Stimulated activated CD8-positive, alpha-beta memory T cell treated with anti-CD3 and anti-CD28 coated beads, Interleukin-15, amount 100 ng/mL, for 48 hours (primary cell): ENCODE results near the gene DDX39A.
"Not testable (repeated sequence)": the region's sequence is repeated elsewhere in the genome, so short reads cannot be mapped to it uniquely, and the experiment has no call there.

Experiments
- DNase-seq, 2 donors: peaks; one replicate each; pipeline ENCODE4 v3.0.0-alpha.2; 2020; ENCODE audit warnings: low read depth in 2 of 2

Gene DDX39A

GRCh38 chr19:14419106-14419813, at the start of gene DDX39A:
Gene DDX39A, minus strand, starts transcription at chr19:14419341. Its CDS starts 6,121 bp downstream, at chr19:14413220.
- peak; percentile 95 to 98 for DNase-seq

- DNase-seq, result no peak
These were observed 48.7 kb upstream of the DDX39A start for GRCh38 chr19:14467816-14468215.

DNA sequence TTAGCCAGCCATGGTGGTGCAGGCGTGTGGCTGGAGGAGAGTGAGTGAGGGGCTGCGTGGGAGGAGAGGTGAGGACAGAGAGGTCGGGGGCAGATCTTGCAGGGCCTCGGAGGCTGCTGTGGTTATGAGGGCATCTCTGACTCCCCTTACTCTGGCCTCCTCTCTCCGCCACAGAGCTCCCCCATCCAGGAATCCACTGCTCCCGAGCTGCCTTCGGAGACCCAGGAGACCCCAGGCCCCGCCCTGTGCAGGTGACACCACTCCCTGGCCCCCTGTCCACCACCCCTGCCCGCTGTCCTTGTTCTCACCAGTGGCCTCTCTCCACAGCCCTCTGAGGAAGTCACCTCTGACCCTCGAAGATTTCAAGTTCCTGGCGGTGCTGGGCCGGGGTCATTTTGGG, 48.2 kb upstream of the DDX39A start:
- DNase-seq, result no peak

- DNase-seq, result no peak
These were observed 44.6 kb upstream of the DDX39A start for GRCh38 chr19:14463747-14464146.

DNA sequence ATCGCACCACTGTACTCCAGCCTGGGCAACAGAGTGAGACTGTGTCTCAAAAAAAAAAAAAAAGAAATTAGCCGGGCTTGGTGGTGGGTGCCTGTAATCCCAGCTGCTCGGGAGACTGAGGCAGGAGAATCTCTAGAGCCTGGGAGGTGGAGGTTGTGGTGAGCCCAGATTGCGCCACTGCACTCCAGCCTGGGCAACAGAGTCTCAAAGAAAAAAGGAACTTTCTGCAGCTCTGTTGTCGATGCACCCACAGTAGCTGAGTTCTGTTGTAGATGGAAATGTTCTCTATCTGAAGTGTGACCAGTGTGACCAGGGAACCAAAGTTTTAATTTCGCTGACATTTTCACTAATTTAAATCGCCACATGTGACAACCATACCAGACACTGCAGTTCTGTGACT, 43.3 kb upstream of the DDX39A start:
- not testable (repeated sequence) for DNase-seq

- DNase-seq, result no peak
These were observed 41.8 kb upstream of the DDX39A start for GRCh38 chr19:14460935-14461334.

DNA sequence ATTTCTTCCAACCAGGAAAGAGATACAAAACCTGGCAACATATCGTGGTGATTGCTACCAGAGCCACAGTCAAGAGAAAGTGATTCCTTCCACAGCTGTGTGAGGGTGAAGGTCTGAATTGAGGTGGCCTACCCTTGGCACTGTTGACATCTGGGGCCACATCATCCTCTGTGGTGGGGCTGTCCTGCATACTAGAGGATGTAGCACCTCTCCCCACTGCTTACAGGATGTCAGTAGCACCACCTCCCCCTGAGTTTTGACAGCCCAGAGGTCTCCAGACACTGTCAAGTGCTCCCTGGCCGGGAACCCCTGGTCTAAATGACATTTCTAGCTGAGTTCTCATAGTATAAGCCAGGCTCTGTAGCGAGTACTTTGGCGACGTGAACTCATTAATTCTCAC, 40.6 kb upstream of the DDX39A start:
- peak in 1 of 2 donors; percentile 34 for DNase-seq

- not testable (repeated sequence) for DNase-seq
These were observed 33.2 kb upstream of the DDX39A start for GRCh38 chr19:14452303-14452702.

DNA sequence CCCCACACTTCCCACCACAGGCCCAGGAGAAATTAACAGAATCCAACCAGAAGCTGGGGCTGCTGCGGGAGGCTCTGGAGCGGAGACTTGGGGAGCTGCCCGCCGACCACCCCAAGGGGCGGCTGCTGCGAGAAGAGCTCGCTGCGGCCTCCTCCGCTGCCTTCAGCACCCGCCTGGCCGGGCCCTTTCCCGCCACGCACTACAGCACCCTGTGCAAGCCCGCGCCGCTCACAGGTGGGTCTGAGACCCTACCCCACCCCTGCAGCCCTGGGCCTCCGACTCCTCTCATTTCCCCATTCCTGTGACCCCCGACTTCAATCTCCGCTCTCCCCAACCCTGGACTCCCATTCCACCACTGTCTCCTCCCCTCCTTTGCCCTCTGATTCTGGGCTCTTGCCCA, 31.7 kb upstream of the DDX39A start:
- DNase-seq, result no peak

GRCh38 chr19:14450168-14450874, 31.2 kb upstream of the DDX39A start:
- peak; percentile 67 to 79 for DNase-seq

GRCh38 chr19:14449321-14449720, 30.2 kb upstream of the DDX39A start:
- no peak for DNase-seq

GRCh38 chr19:14446336-14447036, 27.3 kb upstream of the DDX39A start:
- DNase-seq, result no peak

DNA sequence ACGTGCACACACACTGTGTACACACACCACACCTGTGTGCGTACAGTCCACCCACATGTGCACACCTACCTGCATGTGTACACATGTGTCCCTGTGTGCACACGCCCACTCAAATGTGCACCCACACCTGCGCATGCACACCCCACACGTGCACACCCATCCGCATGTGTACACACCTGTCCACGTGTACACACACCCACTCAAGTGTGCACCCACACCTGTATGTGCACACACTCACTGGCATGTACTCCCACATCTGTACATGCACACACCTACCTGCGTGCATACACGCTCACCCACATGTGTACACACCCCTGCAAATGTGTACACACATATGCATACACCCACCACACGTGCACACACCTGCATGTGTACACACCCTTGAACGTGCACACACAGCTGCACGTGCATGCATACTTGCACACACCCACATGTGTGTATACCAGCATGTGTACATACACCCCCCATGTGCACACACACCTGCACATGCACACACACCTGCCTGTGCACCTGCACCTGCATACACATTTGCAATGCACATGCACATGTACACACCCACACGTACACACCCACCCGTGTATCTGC, 24.6 kb upstream of the DDX39A start:
- DNase-seq, result no peak

- no peak for DNase-seq
These were observed 23.9 kb upstream of the DDX39A start for GRCh38 chr19:14442891-14443631.

DNA sequence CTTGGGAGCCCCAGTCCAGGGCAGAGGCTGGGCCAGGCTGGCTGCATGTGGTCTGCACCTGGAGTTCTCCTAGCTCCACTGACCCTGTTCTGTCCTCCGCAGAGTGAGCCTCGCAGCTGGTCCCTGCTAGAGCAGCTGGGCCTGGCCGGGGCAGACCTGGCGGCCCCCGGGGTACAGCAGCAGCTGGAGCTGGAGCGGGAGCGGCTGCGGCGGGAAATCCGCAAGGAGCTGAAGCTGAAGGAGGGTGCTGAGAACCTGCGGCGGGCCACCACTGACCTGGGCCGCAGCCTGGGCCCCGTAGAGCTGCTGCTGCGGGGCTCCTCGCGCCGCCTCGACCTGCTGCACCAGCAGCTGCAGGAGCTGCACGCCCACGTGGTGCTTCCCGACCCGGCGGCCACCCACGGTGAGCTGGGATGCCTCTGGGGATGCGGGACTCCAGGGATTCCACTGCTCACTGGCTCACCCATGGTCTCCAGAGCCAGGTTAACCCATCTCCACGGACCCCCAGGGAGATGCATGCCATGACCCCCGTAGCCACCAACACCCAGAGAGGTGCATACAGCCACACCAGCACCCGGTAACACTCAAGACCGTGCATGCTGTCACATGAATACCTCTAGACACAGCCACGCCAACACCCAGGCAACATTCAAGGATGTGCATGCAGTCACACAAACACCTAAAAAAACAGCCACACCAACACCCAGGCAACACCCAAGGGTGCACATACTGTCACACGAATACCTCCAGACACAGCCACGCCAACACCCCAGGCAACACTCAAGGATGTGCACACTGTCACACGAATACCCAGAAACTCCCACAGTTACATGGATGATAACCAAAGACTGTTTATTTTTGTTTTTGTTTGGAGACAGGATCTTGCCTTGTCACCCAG, 22.1 kb upstream of the DDX39A start:
- no peak for DNase-seq

DNA sequence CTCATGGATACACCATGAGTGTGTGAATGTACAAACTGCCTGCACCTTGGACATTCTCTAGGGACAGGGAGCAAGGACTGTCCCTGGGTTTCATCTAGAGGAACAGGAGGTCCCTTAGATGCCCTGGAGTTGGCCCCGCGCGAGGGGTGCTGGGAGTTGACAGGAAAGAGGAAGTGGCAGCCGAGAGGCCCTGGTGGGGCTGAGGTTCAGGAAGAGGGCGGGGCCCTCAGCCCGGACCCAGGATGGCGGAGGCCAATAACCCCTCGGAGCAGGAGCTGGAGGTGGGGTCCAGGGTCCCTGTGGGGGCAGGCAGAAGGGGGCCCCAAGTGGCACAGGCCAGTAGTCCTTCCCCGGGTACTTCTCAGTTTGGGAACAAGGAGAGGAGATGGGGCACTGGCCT, 20.9 kb upstream of the DDX39A start:
- DNase-seq, result peak; percentile 74 to 75

DNA sequence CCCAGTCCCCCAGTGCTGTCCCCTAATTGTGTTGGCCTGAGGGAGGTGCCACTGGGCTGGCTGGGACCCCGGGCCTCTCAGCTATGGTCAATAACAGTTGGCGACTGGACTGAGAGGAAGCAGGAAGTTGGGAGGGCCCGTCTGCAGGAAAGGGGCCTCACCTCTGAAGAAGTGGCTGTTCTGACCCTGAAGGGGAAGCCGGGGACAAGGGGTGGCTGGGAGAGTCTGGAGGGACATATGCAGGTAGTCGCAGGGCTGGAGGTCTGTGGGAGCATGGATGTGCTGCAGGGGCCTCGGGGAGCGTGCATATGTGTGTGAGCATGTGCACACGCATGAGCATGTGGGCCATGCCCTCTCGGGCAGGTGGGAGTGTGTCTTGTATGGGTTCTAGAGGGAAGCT, 19.9 kb upstream of the DDX39A start:
- no peak for DNase-seq

DNA sequence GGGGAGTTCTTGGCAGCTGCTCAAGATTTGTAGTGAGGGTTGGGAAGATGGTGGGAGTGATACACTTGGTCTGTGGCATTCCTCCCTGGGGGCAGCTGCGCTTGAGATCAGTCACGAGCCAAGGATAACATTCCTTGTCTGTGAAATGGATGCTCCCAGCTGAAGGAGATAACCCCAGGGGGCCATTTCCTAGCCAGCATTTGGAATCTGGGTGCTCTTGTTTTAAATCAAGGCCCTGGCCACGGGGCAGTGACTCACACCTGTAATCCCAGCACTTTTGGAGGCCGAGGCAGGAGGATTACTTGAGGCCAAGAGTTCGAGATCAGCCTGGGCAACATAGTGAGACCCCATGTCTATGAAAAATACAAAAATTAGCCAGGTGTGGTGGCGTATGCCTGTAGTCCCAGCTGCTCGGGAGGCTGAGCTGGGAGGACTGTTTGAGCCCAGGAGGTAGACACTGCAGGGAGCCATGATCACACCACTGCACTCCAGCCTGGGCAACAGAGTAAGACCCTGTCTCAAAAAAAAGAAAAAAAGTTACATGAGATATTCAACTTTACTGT, 18.5 kb upstream of the DDX39A start:
- DNase-seq, result no peak

- DNase-seq, result no peak
These were observed 16.3 kb upstream of the DDX39A start for GRCh38 chr19:14435320-14436050.
